ENCODE data around the gene PROSER2. TPM values are rescaled to one million over a fixed set of nuclear protein-coding genes. Genes with fewer than 3 reads are reported as not detected.

The PROSER2 gene
- total and polyA plus RNA-seq, 9 of the 15 experiments (the other 6 are each of a cell fraction or from before 2014, with no cell fraction given), result 0.62 to 14.8 (median 2.9) TPM

DNA sequence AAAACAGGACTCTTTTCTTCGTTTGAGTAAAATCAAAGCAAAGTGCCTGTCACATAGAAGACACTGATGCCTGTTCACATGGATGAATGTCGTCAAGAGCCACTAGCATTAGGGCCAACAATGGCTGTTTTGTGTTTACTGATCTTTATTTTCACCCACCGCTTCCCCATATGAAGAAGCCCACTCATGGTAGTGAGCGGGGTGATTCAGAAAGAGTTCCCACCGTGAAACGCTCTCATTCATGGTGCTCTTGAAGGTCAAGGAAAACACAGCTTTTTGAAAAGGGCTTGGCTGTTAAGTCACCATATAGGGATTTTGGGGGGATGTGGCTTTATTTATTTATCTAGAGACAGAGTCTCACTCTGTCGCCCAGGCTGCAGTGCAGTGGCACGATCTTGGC lies 12.5 kb downstream of the PROSER2 start (continued):
- TF ChIP-seq NCOA6 (IDR thresholded peaks at IDR 0.05) (no peak), EHMT2 (IDR thresholded peaks at IDR 0.05) (no peak), HIVEP1 (CRISPR knock-in tag; IDR thresholded peaks at IDR 0.05) (no peak), ATF4 (CRISPR knock-in tag; IDR thresholded peaks at IDR 0.05) (no peak), ZNF609 (CRISPR knock-in tag; IDR thresholded peaks at IDR 0.05; ENCODE audit: borderline replicate concordance) (no peak)
